OCI-LY3 (cell line): Measurements from ENCODE around the gene ADARB1.

Experiments
- H2AFZ ChIP-seq: fragments of 200-600, 300-600 bp; shearing (Covaris generic); 2 replicates; pipeline ENCODE4 v1.6.0; 2014; ENCODE audit warnings: antibody characterized with exemption, low read depth, low read length
- H3K27ac ChIP-seq: fragments of 200-600, 300-600 bp; sonication (generic); 2 replicates; pipeline ENCODE4 v1.5.1; 2014; ENCODE audit warnings: mild to moderate bottlenecking, low read length, moderate library complexity, mixed read lengths
- H3K27me3 ChIP-seq: fragments of 200-600, 300-600 bp; sonication (generic); 2 replicates; pipeline ENCODE4 v1.6.1; 2014; ENCODE audit warnings: low read depth, low read length, mixed read lengths
- H3K36me3 ChIP-seq: fragments of 200-600, 300-600 bp; sonication (generic); replicated peaks from 2 replicates; pipeline ENCODE3; 2014; ENCODE audit warnings: low read depth, low read length, mixed read lengths
- H3K4me1 ChIP-seq: fragments of 300-600, 200-600 bp; sonication (generic); 2 replicates; pipeline ENCODE4 v1.6.1; 2014; ENCODE audit warnings: low read length, mixed read lengths
- H3K4me2 ChIP-seq: fragments of 200-600, 300-600 bp; sonication (generic); 2 replicates; pipeline ENCODE4 v1.6.1; 2014; ENCODE audit warnings: low read length, mixed read lengths
- H3K4me3 ChIP-seq: fragments of 300-600, 200-600 bp; sonication (generic); 2 replicates; pipeline ENCODE4 v1.5.1; 2014; ENCODE audit warnings: antibody characterized with exemption, mild to moderate bottlenecking, low read length, moderate library complexity
- H3K79me2 ChIP-seq: fragments of 300-600, 200-600 bp; shearing (Covaris generic); 2 replicates; pipeline ENCODE4 v1.6.1; 2014; ENCODE audit warnings: mild to moderate bottlenecking, low read length, mixed read lengths
- H3K9ac ChIP-seq: fragments of 300-600, 200-600 bp; shearing (Covaris generic); 2 replicates; pipeline ENCODE4 v1.6.0; 2014; ENCODE audit warnings: mild to moderate bottlenecking, low read length, moderate library complexity
- H3K9me3 ChIP-seq: fragments of 200-600, 300-600 bp; shearing (Covaris generic); 2 replicates; pipeline ENCODE4 v1.6.1; 2014; ENCODE audit warnings: low read length, mixed read lengths; ENCODE audit not compliant: insufficient read depth
- H4K20me1 ChIP-seq: fragments of 200-600, 300-600 bp; sonication (generic); 2 replicates; pipeline ENCODE4 v1.6.1; 2016; ENCODE audit warnings: low read length, mixed read lengths; ENCODE audit not compliant: insufficient read depth
- CTCF ChIP-seq: fragments of 200-600, 300-600 bp; sonication (generic); IDR thresholded peaks from 2 replicates; pipeline ENCODE4 v1.5.1; 2014; ENCODE audit warnings: antibody characterized with exemption, low read length, low read depth
- EZH2phosphoT487 ChIP-seq: fragments of 200-600 bp; shearing (Covaris generic); IDR thresholded peaks from 2 replicates; pipeline ENCODE4 v1.6.1; 2018; ENCODE audit warnings: antibody characterized with exemption, mixed run types, low read depth

The ADARB1 gene

GRCh38 chr21:45157932-45158331 is 83.6 kb downstream of the ADARB1 start:
- H3K27ac ChIP-seq, result no peak overlapping the region
- no peaks in the 10 kb centered on the region for H3K36me3 ChIP-seq
- TF ChIP-seq CTCF (no peak), EZH2phosphoT487 (no peak)
- H3K27me3 ChIP-seq, result no peaks in the 10 kb centered on the region
- H2AFZ ChIP-seq, result no peak overlapping the region
- H3K9me3 ChIP-seq, result no peaks in the 10 kb centered on the region
- H3K4me3 ChIP-seq, result no peak overlapping the region
- peaks cover 7% of the 10 kb centered on the region; the same call in 1 of the 2 replicates for H3K4me1 ChIP-seq
- H3K79me2 ChIP-seq, result no peaks in the 10 kb centered on the region
- no peak overlapping the region for H3K9ac ChIP-seq
- H3K4me2 ChIP-seq, result no peak overlapping the region
- H4K20me1 ChIP-seq, result no peaks in the 10 kb centered on the region

GRCh38 chr21:45158491-45159423 is 84.4 kb downstream of the ADARB1 start:
- H3K79me2 ChIP-seq, result no peaks in the 10 kb centered on the region
- H3K4me3 ChIP-seq, result no peak overlapping the region
- H3K4me1 ChIP-seq, result peaks cover 7% of the 10 kb centered on the region; the same call in 1 of the 2 replicates
- no peak overlapping the region for H2AFZ ChIP-seq
- H3K27me3 ChIP-seq, result no peaks in the 10 kb centered on the region
- TF ChIP-seq CTCF, result no peak
- no peak for TF ChIP-seq EZH2phosphoT487
- no peak overlapping the region for H3K27ac ChIP-seq
- H3K9ac ChIP-seq, result no peak overlapping the region
- no peaks in the 10 kb centered on the region for H3K36me3 ChIP-seq
- H3K9me3 ChIP-seq, result no peaks in the 10 kb centered on the region
- no peak overlapping the region for H3K4me2 ChIP-seq
- H4K20me1 ChIP-seq, result no peaks in the 10 kb centered on the region

GRCh38 chr21:45160198-45160597 is 85.8 kb downstream of the ADARB1 start:
- TF ChIP-seq CTCF, result no peak

GRCh38 chr21:45161038-45161945 is 86.9 kb downstream of the ADARB1 start:
- peaks cover 7% of the 10 kb centered on the region; the same call in 1 of the 2 replicates for H3K4me1 ChIP-seq
- no peaks in the 10 kb centered on the region for H4K20me1 ChIP-seq
- no peak overlapping the region for H3K4me3 ChIP-seq
- H3K4me2 ChIP-seq, result no peak overlapping the region
- no peaks in the 10 kb centered on the region for H3K36me3 ChIP-seq
- no peak for TF ChIP-seq EZH2phosphoT487
- no peak for TF ChIP-seq CTCF
- no peaks in the 10 kb centered on the region for H3K79me2 ChIP-seq
- no peak overlapping the region for H2AFZ ChIP-seq
- H3K9ac ChIP-seq, result no peak overlapping the region
- H3K27ac ChIP-seq, result no peak overlapping the region
- H3K27me3 ChIP-seq, result no peaks in the 10 kb centered on the region
- H3K9me3 ChIP-seq, result no peaks in the 10 kb centered on the region

More at GRCh38 chr21:45160198-45160597, 85.8 kb downstream of the ADARB1 start:
- Histone ChIP-seq H3K27me3 (no peaks in the 10 kb centered on the region), H3K27ac (no peak overlapping the region), H3K36me3 (no peaks in the 10 kb centered on the region), H3K4me1 (peaks cover 7% of the 10 kb centered on the region; the same call in 1 of the 2 replicates), H3K4me3 (no peak overlapping the region), H3K9me3 (no peaks in the 10 kb centered on the region), H3K79me2 (no peaks in the 10 kb centered on the region), H4K20me1 (no peaks in the 10 kb centered on the region), H3K4me2 (no peak overlapping the region), H2AFZ (no peak overlapping the region), H3K9ac (no peak overlapping the region)
